ENCODE data around the gene ARHGAP33. TPM values are rescaled to one million over a fixed set of nuclear protein-coding genes. Genes with fewer than 3 reads are reported as not detected.

ARHGAP33 gene
- total and polyA plus RNA-seq, 2 of the 8 experiments (the other 6 are each of a cell fraction or from before 2014, with no cell fraction given), result 6.5 to 25.2 TPM

DNA sequence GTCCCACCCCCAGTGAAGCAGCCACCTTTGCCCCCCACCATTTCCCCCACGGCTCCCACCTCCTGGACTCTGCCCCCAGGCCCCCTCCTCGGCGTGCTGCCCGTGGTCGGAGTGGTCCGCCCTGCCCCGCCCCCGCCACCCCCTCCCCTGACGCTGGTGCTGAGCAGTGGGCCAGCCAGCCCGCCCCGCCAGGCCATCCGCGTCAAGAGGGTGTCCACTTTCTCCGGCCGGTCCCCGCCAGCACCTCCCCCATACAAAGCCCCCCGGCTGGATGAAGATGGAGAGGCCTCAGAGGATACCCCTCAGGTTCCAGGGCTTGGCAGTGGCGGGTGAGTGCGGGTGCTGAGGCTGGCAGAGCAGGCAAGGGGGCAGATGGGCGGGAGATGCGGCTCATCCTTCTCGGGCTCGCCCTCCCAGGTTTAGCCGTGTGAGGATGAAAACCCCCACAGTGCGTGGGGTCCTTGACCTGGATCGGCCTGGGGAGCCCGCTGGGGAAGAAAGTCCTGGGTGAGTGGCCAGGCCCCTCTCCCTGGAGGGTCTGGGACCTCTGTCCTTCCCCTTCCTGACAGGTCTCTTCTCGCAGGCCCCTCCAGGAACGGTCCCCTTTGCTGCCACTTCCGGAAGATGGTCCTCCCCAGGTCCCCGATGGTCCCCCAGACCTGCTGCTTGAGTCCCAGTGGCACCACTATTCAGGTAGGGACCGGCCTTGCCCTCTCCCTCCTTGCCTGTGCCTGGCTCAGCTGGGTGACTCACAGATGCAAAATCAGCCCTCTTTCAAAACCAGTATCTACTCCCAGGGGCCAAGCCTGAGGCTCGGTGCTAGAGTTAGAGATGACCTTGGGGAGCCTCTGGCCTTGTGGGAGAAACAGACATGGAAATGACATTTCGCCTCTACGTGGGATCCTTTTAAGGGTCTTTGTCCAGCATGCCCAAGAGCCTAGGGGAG lies 41.9 kb upstream of the ARHGAP33 start:
- H4K8ac ChIP-seq (ENCODE audit: extremely low read depth, insufficient read depth, low read length), result no peak overlapping the region
- no peak overlapping the region for H3K14ac ChIP-seq (ENCODE audit: insufficient read length)
- WGBS, 2 experiments (ENCODE audit: extremely low coverage in 1 of 2, insufficient coverage in 1 of 2, insufficient read length in 1 of 2, insufficient replicate concordance in 2 of 2, low coverage in 1 of 2, low lambda C conversion rate in 2 of 2, missing lambda C conversion rate in 1 of 2), result 94% methylated on average over 17 of the region's 35 CpGs; no CpG with 5 or more reads in 1 of the 2 experiments
- no peak overlapping the region for H4K5ac ChIP-seq (ENCODE audit: insufficient read length, low read depth, low read length)
- no peaks in the 10 kb centered on the region for H3K79me1 ChIP-seq (ENCODE audit: low read depth, low read length)
- H2BK120ac ChIP-seq (replicated peaks; ENCODE audit: low read depth, low read length), result no peak overlapping the region
- H3K56ac ChIP-seq (replicated peaks; ENCODE audit: insufficient read length, low read depth, low read length), result no peak overlapping the region
- no peaks in the 10 kb centered on the region for H3K4me1 ChIP-seq (replicated peaks in 1 of 4; ENCODE audit: control insufficient read depth in 3 of 4, insufficient read depth in 4 of 4, low read length in 3 of 4)
- no peak overlapping the region for H2BK20ac ChIP-seq (ENCODE audit: low read length)
- no peak overlapping the region for H3K4me3 ChIP-seq (ENCODE audit: extremely low read depth in 1 of 4, insufficient read depth in 2 of 4, low read depth in 3 of 4, low read length in 4 of 4)
- H4K20me1 ChIP-seq (replicated peaks in 1 of 2; ENCODE audit: control insufficient read depth in 1 of 2, insufficient read depth in 2 of 2, low read length in 2 of 2), result peaks cover 12 to 20% of the 10 kb centered on the region in 2 experiments
- no peak overlapping the region for H2BK12ac ChIP-seq (ENCODE audit: low read depth, low read length)
- DNase-seq (ENCODE audit: low read depth in 1 of 2, low spot score in 2 of 2) (no peak), FAIRE-seq (no peak)
- H3K23ac ChIP-seq (ENCODE audit: insufficient read length), result no peak overlapping the region
- H3K4me2 ChIP-seq (ENCODE audit: insufficient read depth in 1 of 2, low read depth in 2 of 2, low read length in 2 of 2), result no peak overlapping the region
- no peak overlapping the region for H2BK15ac ChIP-seq (ENCODE audit: low read length)
- ChIA-PET POLR2A (ENCODE audit: partially characterized antibody) (interaction anchor here (1.2 to 7.6 kb wide), 6 partner anchors 8 to 15 kb away, joined by 4 to 54 read pairs (median 5); partner anchors contain the start of genes LIN37, PSENEN and U2AF1L4), CTCF (ENCODE audit: partially characterized antibody) (interaction anchor here (0.8 to 8.9 kb wide), 3 partner anchors 9 to 85 kb away, joined by 3 to 80 read pairs (median 4); no protein-coding TSS in a partner anchor)
- no peak overlapping the region for H3K9ac ChIP-seq (replicated peaks in 1 of 4; ENCODE audit: extremely low read depth in 1 of 4, low read depth in 3 of 4, low read length in 3 of 4)
- no peaks in the 10 kb centered on the region for H3K9me3 ChIP-seq (ENCODE audit: insufficient read depth in 2 of 2, low read depth in 1 of 2, low read length in 1 of 2)
- no peak overlapping the region for H2AK5ac ChIP-seq (ENCODE audit: low read depth, low read length)
- H3K18ac ChIP-seq (ENCODE audit: extremely low read depth, low read length), result no peak overlapping the region
- H3K4ac ChIP-seq (replicated peaks; ENCODE audit: insufficient read length, low read depth, low read length), result no peak overlapping the region
- H2BK5ac ChIP-seq (ENCODE audit: low read depth, low read length), result no peak overlapping the region
- H3K27me3 ChIP-seq (replicated peaks in 1 of 4; ENCODE audit: control insufficient read depth in 3 of 4, extremely low read depth in 1 of 4, insufficient read depth in 3 of 4, low read length in 3 of 4), result no peaks in the 10 kb centered on the region
- H4K91ac ChIP-seq (replicated peaks; ENCODE audit: insufficient read length, low read length), result no peak overlapping the region
- H3K23me2 ChIP-seq (ENCODE audit: low read depth, low read length), result no peaks in the 10 kb centered on the region
- no peak overlapping the region for H2AFZ ChIP-seq (ENCODE audit: low read length)
- peaks cover 19 to 63% (median 58%) of the 10 kb centered on the region in 4 experiments for H3K36me3 ChIP-seq (ENCODE audit: control insufficient read depth in 2 of 4, insufficient read depth in 4 of 4, low read length in 3 of 4)
- no peaks in the 10 kb centered on the region for H3K79me2 ChIP-seq (ENCODE audit: control insufficient read depth in 1 of 2, insufficient read depth in 2 of 2, low read length in 2 of 2)
- H3K27ac ChIP-seq (ENCODE audit: low read depth, low read length), result no peak overlapping the region
- TF ChIP-seq, protein P1, sequence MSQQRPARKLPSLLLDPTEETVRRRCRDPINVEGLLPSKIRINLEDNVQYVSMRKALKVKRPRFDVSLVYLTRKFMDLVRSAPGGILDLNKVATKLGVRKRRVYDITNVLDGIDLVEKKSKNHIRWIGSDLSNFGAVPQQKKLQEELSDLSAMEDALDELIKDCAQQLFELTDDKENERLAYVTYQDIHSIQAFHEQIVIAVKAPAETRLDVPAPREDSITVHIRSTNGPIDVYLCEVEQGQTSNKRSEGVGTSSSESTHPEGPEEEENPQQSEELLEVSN (IDR thresholded peaks at IDR 0.05), result no peak
- TF ChIP-seq NRF1 (IDR thresholded peaks at IDR 0.05; ENCODE audit: low read depth, low read length) (no peak), CREB1 (IDR thresholded peaks at IDR 0.05) (no peak), BACH1 (IDR thresholded peaks at IDR 0.05; ENCODE audit: low read length) (no peak), KDM4A (IDR thresholded peaks at IDR 0.05; ENCODE audit: low read depth, low read length, severe bottlenecking) (no peak), BRCA1 (IDR thresholded peaks at IDR 0.05; ENCODE audit: low read depth, low read length) (no peak), PHF8 (conservative IDR thresholded peaks at IDR 0.05; ENCODE audit: low read depth, low read length) (no peak), CEBPB (IDR thresholded peaks at IDR 0.05; ENCODE audit: low read depth, low read length) (no peak), CHD1 (IDR thresholded peaks at IDR 0.05; ENCODE audit: low read depth, low read length) (no peak)
